Stimulated activated CD8-positive, alpha-beta memory T cell treated with anti-CD3 and anti-CD28 coated beads, Interleukin-7, amount 100 ng/mL, for 4 hours (primary cell): ENCODE data around the gene NES.

Experiments used
- DNase-seq, 2 donors: peaks; one replicate each; pipeline ENCODE4 v3.0.0-alpha.2; 2020; ENCODE audit warnings: low read depth in 2 of 2

Gene NES

DNA sequence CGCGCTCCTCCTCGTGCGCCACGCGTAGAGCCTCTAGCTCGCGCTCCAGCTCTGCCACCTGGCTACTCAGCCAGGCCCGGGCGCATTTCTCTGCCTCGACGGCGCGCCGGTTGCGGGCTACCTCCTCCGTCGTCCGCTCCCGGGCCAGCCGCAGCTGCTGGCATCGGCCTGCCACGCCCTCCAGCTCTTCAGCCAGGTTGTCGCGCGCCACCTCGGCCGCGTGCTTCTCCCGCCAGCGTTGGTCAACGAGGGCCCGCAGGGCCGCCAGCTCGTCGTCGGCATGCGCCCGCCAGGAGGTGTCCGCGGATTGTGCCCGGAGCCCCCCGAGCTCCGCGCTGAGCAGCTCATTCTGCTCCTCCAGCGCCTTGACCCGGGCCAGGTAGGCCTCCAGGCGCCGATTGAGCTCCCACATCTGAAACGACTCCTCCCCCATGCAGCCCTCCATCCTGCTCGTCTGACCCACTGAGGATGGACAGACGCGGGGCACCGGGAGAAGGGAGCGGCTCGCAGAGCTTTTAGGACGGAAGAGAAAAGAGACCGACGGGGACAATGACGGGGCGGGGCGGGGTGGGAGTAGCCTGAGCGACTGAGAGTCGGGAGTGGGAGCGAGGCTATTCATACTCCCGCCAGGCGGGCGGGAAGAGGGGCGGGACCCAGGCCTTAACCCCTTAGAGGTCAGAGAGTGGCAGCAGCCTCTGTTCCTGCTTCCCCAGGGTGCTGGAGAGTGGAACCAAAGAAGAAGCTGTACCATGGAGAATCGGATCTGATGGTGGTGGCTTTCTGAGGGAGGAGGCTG is at the start of gene NES:
TSS of gene NES (minus strand) at position 588 of the 796 bp plus-strand sequence. CDS start at position 445, 143 bp downstream.
- DNase-seq, result no peak

DNA sequence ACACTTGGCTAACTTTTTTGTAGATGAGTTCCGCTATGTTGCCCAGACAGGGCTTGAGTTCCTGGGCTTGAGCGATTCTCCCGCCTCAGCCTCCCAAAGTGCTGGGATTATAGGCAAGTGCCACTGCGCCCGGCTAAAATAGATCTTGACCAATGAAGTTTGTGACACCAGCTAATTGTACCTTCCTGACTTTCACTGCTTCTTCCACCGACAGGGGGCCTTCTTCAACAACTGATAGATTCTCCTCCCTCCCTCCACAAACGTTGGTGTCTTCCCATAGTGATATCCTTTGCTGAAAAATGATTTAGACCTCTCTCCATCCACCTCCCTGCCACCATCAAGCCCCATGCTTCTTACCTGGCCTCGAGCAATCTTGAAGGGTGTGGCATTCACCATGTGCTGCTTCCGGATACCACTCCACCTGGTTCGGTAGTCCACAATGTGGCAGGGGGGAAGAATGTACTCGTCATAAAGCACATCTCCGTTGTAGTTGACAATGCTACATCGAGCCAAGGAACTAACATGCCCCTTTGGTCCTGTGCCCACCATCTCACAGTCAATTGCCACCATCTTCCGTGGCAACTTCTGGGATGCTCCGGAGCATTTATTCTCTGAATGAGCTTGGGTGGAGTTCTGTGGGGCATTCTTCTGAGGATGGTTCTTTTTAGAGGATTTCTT is 49.5 kb upstream of the NES start:
- DNase-seq, result no peak

DNA sequence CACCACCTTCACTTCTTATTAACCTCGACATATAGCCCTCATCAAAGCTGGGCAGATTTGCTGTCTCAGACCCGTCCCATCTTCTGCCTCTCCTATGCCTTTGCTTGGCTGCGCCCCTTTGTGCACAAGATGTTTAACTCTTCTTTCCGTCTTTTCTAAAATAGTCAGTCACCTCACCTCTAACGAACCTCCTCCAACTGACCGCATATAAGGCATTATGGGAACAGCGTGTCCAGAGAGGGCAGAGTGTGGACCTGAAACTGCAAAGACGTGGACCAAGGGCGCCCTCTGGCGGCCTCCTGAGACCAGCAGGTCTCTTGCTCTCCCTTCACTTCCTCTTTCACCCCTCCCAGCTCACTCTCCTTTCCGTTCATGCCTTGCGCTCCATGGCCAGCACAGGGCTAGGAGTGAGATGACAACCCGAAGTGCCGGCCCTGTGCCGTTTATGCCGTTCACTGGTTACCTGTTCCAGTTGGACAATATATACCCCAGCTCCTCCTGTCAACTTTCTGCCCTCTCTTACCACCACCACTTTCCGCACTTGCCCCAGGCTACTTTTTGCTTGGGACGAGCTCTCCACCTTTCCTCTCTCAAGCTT is 48.6 kb upstream of the NES start:
- DNase-seq, result peak; percentile 61 to 66

GRCh38 chr1:156721535-156721934 is 44.3 kb upstream of the NES start:
- DNase-seq, result no peak

GRCh38 chr1:156721131-156721530 is 43.9 kb upstream of the NES start:
- DNase-seq, result no peak

DNA sequence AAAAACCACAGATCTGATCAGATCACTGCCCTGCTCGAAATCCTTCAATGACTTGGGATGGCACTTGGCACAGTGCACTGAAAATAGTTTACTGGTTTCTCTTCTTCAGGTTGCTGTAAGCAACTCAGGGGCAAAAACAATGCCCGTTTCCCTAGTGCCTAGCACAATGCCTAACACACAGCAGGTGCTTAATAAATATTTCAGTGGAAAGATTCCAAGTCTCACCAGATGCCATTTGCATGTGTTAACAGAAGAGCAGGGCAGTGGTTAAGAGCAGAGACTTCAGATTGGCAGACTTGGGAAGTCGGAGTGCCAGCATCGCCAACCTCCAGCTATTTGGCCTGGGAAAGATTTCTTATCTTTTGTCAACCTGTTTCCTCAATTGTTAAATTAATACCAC is 40.1 kb upstream of the NES start:
- no peak for DNase-seq

DNA sequence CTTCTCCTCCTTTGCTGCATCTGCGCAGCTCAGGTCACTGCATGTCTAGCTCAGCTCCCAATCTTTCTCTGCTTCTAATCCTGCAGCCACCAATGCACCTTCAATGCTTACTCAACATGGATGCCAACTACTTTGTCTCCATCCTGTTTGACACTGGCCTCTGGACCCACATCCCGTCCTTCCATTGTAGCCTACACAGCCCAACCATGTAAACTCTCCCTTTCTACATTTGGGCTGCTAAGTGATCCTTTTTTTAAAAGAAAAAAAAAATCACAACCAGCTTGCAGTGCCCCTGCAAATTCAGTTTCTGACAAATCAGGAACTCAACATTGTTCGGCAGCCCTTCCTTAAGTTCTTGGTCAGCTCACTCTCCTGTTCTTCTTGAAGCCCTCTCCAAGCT is 37.6 kb upstream of the NES start:
- DNase-seq, result no peak

GRCh38 chr1:156712626-156713025 is 35.4 kb upstream of the NES start:
- no peak for DNase-seq

DNA sequence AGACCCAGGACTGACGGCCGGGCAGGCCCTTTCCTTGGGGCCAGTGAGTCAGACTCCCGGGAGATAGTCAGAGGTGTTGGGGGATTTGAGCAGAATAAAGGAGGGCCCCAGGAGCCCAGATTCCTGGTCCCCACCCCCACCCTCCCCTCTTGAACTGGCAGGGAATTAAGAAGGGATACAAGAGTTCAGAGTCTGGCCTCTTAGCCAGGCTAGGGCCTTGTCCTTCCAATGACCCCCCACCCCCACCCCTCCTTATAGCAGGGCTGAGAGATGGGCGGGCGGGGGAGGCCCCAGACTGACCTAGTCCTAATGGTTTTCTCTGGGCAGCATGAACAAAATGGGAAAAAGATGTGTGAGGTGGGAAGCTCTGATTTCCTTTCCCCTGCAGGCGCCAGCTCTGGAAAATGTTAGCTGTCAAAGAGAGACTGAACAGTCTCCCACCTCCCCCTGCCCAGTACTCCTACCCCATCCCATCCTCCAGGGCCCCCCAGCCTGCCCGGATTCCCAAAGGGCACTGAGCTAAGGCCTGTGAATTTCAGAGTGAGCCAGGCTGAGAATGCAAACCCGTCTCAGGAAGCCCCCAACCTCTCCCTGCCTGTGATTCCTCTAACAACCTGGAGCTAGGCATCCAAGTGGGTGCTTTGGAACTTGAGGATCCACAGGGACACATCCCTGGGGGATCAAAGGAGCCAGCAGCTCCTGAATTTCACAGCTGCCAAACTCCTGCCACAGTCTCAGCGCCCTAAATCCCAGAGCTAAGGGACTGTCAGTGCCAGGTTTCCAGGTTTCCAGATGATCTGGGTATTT is 34.0 kb upstream of the NES start:
- DNase-seq, result no peak

DNA sequence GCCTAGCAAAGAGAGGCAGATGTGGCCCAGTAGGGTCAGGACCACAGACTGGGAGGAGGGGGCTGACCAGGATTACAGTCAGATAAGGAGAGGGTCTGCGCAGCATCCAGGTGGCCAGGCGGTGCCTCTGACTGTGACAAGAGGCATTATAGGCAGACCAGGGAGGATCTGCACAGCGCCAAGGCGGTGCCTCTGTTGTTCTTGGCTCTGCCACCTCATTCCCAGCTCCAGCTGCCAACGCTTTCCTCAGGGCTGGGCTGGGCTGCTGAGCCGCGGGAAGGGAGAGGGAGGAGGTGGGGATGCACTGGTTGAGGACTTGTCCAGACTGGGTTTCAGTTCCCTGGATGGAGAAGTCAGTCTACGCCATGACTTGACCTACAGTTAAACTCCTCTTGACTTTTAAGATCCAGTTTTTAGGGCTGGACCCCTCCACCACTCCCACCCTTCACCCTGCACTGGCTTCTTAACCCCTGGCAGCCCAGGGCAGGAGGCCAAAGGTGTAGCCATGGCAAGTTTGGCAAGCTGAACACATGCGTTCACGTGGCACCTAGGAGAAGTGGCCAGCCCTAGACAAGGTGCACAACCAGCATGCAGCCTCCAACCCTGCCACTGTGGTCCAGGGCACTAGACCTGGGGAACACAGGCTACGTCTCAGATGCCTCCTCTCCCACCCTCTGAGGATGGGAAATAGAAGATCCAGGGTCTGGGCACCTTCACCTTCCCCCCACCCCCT is 32.7 kb upstream of the NES start:
- no peak for DNase-seq

DNA sequence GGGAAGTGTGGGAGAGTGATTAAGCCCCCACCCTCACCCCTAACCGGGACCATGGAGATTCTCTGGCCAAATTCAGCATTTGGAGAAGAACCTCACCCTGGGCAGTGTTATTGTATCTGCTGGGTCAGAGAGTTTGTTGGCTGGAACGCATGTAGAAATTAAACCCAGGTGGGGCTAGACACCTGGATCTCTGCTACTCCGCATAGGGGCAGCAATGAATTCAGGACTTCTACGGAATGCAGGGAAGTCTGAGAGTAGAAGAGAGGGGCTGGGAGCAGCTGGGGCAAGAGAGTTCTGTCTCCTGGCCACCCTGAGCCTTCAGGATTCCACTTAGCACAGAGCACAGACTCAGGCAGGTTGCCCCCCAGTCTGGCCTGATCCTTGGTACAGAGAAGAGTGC is 31.8 kb upstream of the NES start:
- no peak for DNase-seq

DNA sequence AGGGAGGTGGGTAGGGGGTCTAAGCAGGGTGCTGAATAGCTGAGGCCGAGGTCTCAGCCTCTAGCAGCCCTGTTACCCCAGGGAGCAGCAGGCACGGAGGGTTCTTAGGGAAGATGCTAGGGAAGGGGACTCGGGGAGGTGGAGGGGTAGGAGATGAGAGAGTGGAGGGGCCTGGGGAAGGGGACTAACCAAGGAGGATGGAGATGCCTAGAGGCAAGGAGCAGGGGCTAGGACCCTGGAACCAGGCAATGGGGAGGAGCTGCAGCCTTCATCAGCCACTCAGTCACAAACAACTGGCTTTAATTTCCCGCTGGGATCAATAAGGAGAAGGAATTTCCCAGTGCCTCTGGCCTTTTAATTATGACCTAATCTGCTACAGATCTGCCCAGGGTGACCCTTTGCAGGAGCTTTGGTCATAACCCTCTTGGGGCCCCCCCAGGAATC is 31.0 kb upstream of the NES start:
- DNase-seq, result no peak

GRCh38 chr1:156707417-156708217 is 30.4 kb upstream of the NES start:
- no peak for DNase-seq

GRCh38 chr1:156706657-156707416 is 29.6 kb upstream of the NES start:
- DNase-seq, result no peak

DNA sequence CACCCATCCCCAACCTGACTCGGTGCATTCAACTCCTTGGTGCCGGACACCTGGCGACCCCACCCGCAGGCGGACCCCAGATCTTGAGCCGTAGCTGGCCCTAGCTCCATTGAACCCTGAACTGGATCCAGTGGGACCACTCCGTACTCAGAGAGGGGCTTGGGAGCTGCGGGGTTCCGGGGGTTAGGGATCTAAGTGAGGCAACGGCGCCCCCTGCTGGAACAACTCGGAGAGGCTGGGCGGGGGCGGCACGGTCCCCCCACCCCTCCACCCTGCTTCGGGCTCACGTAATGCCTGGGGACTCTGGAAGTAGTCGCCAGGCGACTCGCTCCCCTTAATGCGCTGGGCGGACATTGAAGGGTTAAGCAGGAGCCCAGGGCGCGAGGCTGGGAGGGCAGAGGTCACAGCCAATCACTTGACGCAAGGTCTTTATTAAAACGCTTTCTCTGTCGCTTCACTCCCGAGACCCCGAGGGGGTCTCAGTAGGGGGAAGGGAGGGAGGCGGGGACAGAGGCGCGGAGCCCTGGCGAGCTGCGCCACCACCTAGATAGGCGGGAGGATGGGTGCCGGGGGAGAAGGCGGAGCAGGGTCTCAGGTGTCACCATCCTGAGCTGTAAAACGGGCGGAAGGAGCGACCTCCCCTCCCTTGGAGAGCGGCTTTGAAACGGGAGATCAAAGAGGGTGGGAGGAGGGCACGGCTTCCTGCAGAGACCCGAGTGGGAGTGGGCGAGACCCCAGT is 28.9 kb upstream of the NES start:
- DNase-seq, result peak in 1 of 2 donors; percentile 44

GRCh38 chr1:156705321-156705917 is 28.2 kb upstream of the NES start, which contains the start of gene CRABP2:
TSS of gene CRABP2 (minus strand) at chr1:156705583. CDS start at chr1:156705446, 137 bp downstream.
- DNase-seq, result no peak

DNA sequence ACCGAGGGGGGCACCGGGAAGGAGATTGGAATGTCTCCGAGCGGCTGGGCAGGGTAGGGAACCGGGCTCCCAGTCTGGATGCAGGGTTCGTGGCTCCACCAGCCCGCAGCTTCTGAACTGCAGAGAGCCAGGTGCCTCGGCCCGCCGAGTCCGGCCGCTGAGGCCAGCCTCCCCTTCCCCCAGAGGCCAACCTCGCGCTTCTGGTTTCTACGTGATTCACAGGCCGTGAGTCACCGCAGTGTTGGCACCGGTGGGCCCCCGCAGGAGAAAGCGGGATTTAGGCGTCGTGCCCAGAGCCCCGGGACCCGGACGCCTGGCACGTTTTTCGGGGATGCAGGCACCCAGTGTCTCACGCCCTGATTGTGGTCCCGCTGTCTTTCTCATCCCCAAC is 27.7 kb upstream of the NES start:
- DNase-seq, result peak in 1 of 2 donors; percentile 36

GRCh38 chr1:156704166-156704711 is 27.0 kb upstream of the NES start:
- no peak for DNase-seq
